Progenitor cell of endocrine pancreas (in vitro differentiated cells): ENCODE measurements around the gene SPOCK1. TPM values are rescaled to one million over a fixed set of nuclear protein-coding genes. Genes with fewer than 3 reads are reported as not detected.

Source experiments
- DNase-seq: peaks from one replicate; pipeline ENCODE4 v3.0.0; 2021; ENCODE audit warnings: low spot score; ENCODE audit not compliant: unreplicated experiment
- H3K27ac Mint-ChIP-seq: 2 replicates; pipeline ENCODE4 v1.8.0; 2021; ENCODE audit warnings: mild to moderate bottlenecking, moderate library complexity, mixed read lengths
- H3K27me3 Mint-ChIP-seq: 2 replicates; pipeline ENCODE4 v1.8.0; 2021; ENCODE audit warnings: mixed read lengths
- H3K36me3 Mint-ChIP-seq: 2 replicates; pipeline ENCODE4 v1.8.0; 2022; ENCODE audit warnings: mixed read lengths; ENCODE audit not compliant: insufficient read depth
- H3K4me1 Mint-ChIP-seq: 2 replicates; pipeline ENCODE4 v1.8.0; 2021; ENCODE audit warnings: low read depth, mixed read lengths
- H3K4me3 Mint-ChIP-seq: 2 replicates; pipeline ENCODE4 v1.8.0; 2021; ENCODE audit warnings: low read depth, mild to moderate bottlenecking, moderate library complexity, mixed read lengths
- H3K9me3 Mint-ChIP-seq: 2 replicates; pipeline ENCODE4 v1.8.0; 2021; ENCODE audit warnings: low read depth, mixed read lengths
- total RNA-seq: library from RNA; stranded (reverse); gene quantifications from 2 replicates; pipeline ENCODE4 v1.2.1, GENCODE V29; 2021
- TF ChIP-seq, protein P1 (sequence below): fragments of 200-600 bp; sonication (generic); IDR thresholded peaks from one replicate; pipeline ENCODE4 v1.5.0; 2021; ENCODE audit warnings: antibody characterized with exemption, mild to moderate bottlenecking; ENCODE audit not compliant: unreplicated experiment

The SPOCK1 gene
- total RNA-seq, 1 donor from 2014 or later, result 41.4 TPM

DNA sequence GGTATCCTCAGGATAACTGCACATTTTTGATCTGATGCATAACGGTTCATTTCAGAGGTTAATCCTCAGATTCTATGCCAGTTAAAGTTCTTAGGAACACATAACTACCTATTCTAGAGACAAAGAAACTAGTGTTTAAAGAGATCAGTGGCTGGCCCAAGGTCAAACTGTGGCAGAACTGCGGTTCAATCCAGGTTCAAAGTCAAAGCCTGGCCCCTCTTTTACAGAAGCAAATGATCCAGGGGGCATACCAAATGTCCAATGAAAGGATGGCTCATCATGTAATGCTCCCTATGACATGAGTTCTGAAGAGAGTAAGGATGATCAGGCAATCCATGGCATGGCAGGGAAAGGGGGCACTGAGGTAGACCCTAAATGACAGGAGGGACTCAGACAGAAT, 283.3 kb downstream of the SPOCK1 start:
- Mint-ChIP-seq H3K9me3 (no peaks in the 10 kb centered on the region), H3K4me1 (peaks cover 64% of the 10 kb centered on the region), H3K27ac (no peak overlapping the region), H3K36me3 (no peaks in the 10 kb centered on the region), H3K27me3 (peaks cover 55% of the 10 kb centered on the region), H3K4me3 (no peak overlapping the region)
- DNase-seq, result no peak
- TF ChIP-seq, protein P1, sequence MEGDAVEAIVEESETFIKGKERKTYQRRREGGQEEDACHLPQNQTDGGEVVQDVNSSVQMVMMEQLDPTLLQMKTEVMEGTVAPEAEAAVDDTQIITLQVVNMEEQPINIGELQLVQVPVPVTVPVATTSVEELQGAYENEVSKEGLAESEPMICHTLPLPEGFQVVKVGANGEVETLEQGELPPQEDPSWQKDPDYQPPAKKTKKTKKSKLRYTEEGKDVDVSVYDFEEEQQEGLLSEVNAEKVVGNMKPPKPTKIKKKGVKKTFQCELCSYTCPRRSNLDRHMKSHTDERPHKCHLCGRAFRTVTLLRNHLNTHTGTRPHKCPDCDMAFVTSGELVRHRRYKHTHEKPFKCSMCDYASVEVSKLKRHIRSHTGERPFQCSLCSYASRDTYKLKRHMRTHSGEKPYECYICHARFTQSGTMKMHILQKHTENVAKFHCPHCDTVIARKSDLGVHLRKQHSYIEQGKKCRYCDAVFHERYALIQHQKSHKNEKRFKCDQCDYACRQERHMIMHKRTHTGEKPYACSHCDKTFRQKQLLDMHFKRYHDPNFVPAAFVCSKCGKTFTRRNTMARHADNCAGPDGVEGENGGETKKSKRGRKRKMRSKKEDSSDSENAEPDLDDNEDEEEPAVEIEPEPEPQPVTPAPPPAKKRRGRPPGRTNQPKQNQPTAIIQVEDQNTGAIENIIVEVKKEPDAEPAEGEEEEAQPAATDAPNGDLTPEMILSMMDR, result no peak

DNA sequence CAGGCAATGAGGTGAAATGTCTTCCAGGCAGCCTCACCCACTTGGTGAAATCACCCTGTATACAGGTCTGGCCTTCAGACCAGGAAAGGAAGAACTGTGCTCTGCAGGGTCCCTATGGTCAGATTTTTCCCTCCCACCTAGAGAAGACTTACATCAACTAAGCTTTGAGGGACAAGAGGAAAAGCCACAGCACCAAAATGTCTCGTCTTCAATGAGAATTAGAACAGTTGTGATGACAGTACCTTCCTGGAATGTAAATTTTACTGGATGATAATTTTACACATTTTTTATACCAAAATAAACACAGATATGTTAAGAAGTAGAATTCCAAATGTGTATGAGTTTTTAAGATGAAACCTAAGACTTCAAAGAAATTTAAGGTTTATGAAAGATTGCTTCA, 283.9 kb downstream of the SPOCK1 start:
- TF ChIP-seq, protein P1, result no peak
- DNase-seq, result no peak
- Mint-ChIP-seq H3K27me3 (peaks cover 53% of the 10 kb centered on the region), H3K36me3 (no peaks in the 10 kb centered on the region), H3K27ac (no peak overlapping the region), H3K4me3 (no peak overlapping the region), H3K9me3 (no peaks in the 10 kb centered on the region), H3K4me1 (peaks cover 64% of the 10 kb centered on the region)

DNA sequence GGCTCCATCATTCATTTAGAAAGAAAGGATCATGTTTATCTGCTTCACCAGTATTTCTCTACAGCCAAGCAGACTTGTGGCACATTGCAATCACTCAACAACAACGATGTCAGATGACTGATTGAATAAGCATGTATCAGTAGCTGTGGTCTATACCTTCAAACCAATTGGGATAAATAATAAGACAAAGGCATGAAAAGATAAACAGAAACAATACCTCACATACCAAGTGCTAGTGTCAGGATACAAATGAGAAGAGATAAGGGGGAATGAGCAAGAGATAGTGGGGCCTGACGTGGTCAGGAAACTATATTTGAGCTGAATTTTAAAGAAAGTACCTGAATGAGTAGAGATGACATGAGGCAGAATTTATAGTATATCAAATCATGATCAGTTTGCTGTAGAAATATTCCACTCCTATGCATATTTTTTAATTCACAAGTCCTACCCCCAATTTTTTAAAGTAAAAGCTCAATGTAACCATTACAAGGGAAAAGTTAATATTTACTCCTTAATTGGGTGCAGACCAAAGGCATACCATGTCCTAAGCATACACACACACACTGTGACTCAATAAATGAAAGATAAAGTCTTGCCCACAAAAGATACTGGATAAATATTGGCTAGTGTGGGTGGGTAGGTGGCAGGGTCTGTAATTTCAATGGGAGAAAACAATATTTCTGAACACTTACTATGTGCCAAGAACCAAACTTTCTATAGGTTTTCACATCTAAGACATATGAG, 284.5 kb downstream of the SPOCK1 start:
- no peak for DNase-seq
- Mint-ChIP-seq H3K27me3 (peaks cover 57% of the 10 kb centered on the region), H3K27ac (peak overlapping the region; percentile 19), H3K36me3 (no peaks in the 10 kb centered on the region), H3K9me3 (no peaks in the 10 kb centered on the region), H3K4me1 (peaks cover 66% of the 10 kb centered on the region), H3K4me3 (no peak overlapping the region)
- TF ChIP-seq, protein P1, result no peak

DNA sequence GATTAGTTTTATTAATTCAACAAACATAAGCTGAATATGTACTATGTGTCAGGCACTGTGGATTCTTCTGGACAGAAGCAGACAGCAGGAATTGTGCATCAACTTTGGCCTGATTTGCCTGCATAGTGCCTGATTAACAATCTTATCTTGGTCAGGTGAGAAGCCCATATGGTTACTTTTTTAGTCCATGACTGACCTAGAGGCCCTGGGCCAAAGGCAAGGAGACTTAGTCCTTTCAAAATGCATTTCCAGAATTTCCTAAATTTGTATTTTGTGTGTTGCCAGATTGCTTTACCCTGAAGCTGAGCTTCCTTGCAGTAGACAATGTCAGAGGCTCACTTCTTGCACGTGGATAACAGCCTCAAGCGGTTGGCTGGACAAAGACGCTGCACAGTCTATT, 286.7 kb downstream of the SPOCK1 start:
- H3K9me3 Mint-ChIP-seq, result no peaks in the 10 kb centered on the region

DNA sequence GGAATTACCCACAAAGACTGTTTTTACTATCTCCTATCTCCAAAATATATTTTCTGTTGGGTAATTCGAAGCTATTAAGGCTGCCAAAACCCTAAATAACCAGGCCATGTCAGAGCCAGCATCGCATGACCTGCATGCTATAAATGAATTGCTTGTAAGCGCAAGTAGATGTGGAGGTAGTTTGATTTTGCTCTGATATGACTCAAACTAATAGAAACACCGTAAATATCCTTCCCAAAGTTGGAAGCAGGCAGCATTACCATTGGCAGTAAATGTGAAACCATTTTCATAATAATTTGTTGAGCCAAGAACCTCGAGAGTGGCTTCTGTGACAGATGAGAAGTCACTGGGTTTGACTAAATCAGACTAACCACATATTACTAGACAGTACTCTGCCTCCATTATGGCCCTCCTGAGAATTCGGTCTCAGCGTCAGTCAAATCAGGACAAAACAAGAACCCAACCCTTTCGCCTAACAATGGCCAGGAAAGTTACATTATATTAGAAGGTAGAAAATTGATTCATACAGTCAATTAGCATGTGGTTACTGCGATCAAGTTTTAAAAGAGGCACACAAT, 289.8 kb downstream of the SPOCK1 start:
- Mint-ChIP-seq H3K27me3 (peaks cover 53% of the 10 kb centered on the region), H3K36me3 (no peaks in the 10 kb centered on the region), H3K4me3 (no peak overlapping the region), H3K27ac (no peak overlapping the region), H3K9me3 (no peaks in the 10 kb centered on the region), H3K4me1 (peaks cover 22% of the 10 kb centered on the region)
- TF ChIP-seq, protein P1, result no peak
- DNase-seq, result no peak

More for the DNA sequence above, 286.7 kb downstream of the SPOCK1 start:
- TF ChIP-seq, protein P1, result no peak
- DNase-seq, result no peak
- Mint-ChIP-seq H3K4me3 (no peak overlapping the region), H3K27me3 (peaks cover 49% of the 10 kb centered on the region), H3K36me3 (no peaks in the 10 kb centered on the region), H3K27ac (no peak overlapping the region), H3K4me1 (peaks cover 51% of the 10 kb centered on the region)
